ENCODE results near the gene ZBTB42. TPM values are rescaled to one million over a fixed set of nuclear protein-coding genes. Genes with fewer than 3 reads are reported as not detected.

Gene ZBTB42
- polyA plus RNA-seq, 3 donors, result 0.49 to 1.0 (median 0.68) TPM

DNA sequence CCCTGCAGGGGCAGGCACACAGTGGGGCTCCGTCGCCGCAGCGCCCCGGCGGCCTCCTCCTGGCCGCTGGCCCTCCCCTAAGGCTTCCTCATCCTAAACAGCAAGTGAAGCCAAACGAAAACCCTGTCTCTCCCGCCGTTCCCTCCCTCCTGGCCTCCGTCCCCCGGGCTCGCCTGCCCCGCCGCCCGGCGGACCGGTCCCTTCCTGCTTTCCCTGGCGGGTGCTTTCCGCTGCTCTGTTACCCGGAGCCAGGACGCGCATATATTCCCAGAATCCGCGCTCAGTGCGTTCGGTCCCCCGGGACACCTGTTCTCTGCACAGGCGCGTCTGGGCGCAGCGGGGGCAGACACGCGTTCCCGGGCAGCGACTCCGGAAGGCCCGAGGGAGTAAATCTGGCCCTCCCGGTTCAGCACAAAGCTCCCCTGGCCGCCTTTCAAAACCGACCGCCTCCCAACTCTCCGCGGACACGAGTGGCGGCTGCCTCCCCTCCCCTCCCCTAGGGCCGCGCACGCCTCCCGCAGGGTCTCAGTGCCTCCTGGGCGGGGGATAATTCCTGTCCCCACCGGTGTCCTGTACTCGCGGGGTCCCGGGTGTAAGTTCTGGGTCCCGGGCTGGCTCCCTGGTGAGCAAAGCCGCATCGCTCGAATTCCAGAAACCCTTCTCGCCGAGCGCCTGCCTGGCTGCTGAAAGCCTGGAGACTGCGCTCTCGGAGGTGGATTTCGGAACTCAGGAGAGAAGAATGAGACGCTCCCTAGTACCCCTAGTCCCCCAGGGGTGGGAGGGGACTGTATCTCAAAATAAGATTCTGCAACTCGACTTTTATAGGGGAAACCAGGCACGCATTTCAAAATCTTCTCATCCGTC lies 42.8 kb downstream of the ZBTB42 start:
- no peak for DNase-seq
- Histone ChIP-seq H3K4me1 (ENCODE audit: control insufficient read depth in 1 of 2, insufficient read depth in 2 of 2, low read length in 2 of 2) (no peaks in the 10 kb centered on the region), H3K9ac (ENCODE audit: insufficient read depth, low read length, poor library complexity, severe bottlenecking) (no peak overlapping the region), H3K9me3 (replicated peaks in 1 of 2; ENCODE audit: control insufficient read depth in 1 of 2, insufficient read depth in 1 of 2, low read length in 2 of 2) (peaks cover 0 to 9% of the 10 kb centered on the region in 2 donors), H3K27ac (ENCODE audit: low read depth in 1 of 2, low read length in 2 of 2) (no peak overlapping the region), H3K79me2 (ENCODE audit: insufficient read depth, low read length) (no peaks in the 10 kb centered on the region), H4K20me1 (ENCODE audit: insufficient read depth, low read length) (no peaks in the 10 kb centered on the region), H3K4me2 (replicated peaks; ENCODE audit: extremely low read depth, low read length, poor library complexity, severe bottlenecking) (no peak overlapping the region), H3K4me3 (replicated peaks in 1 of 3; ENCODE audit: low read depth in 2 of 3, low read length in 3 of 3) (no peak overlapping the region), H3K36me3 (replicated peaks in 1 of 2; ENCODE audit: control insufficient read depth in 1 of 2, insufficient read depth in 2 of 2, low read length in 2 of 2) (no peaks in the 10 kb centered on the region), H3K27me3 (ENCODE audit: control insufficient read depth in 2 of 2, insufficient read depth in 2 of 2, low read length in 2 of 2) (peaks cover 47 to 62% of the 10 kb centered on the region in 2 donors), H2AFZ (ENCODE audit: insufficient read depth, low read depth, low read length, poor library complexity, severe bottlenecking) (no peak overlapping the region)
- Mint-ChIP-seq H3K9me3 (peaks cover 0 to 6% (median 1%) of the 10 kb centered on the region in 7 donors), H3K4me1 (no peaks in the 10 kb centered on the region), H3K27ac (no peak overlapping the region), H3K27me3 (ENCODE audit: low read depth in 3 of 3) (peaks cover 56 to 88% (median 78%) of the 10 kb centered on the region in 3 donors), H3K36me3 (no peaks in the 10 kb centered on the region), H3K4me3 (peak overlapping the region in 1 of 2 donors; percentile 84)
- intact Hi-C loops (cut with micrococcal nuclease), result no loop called here
- 1% methylated on average over 57 of the region's 69 CpGs for WGBS (ENCODE audit: insufficient coverage)
- no peak for TF ChIP-seq CTCF (IDR thresholded peaks at IDR 0.05)

- H3K27me3 ChIP-seq (ENCODE audit: control insufficient read depth in 2 of 2, insufficient read depth in 2 of 2, low read length in 2 of 2), result peaks cover 47 to 62% of the 10 kb centered on the region in 2 donors
- H3K27ac ChIP-seq (ENCODE audit: low read depth in 1 of 2, low read length in 2 of 2), result no peak overlapping the region
- no peaks in the 10 kb centered on the region for H3K79me2 ChIP-seq (ENCODE audit: insufficient read depth, low read length)
- 11% methylated on average over 24 of the region's 27 CpGs for whole genome bisulfite sequencing (ENCODE audit: insufficient coverage)
- Mint-ChIP-seq H3K4me3 (peak overlapping the region in 1 of 2 donors; percentile 84), H3K9me3 (peaks cover 0 to 6% (median 1%) of the 10 kb centered on the region in 7 donors), H3K27ac (no peak overlapping the region), H3K27me3 (ENCODE audit: low read depth in 3 of 3) (peaks cover 52 to 85% (median 81%) of the 10 kb centered on the region in 3 donors), H3K4me1 (no peaks in the 10 kb centered on the region), H3K36me3 (no peaks in the 10 kb centered on the region)
- no peaks in the 10 kb centered on the region for H3K36me3 ChIP-seq (replicated peaks in 1 of 2; ENCODE audit: control insufficient read depth in 1 of 2, insufficient read depth in 2 of 2, low read length in 2 of 2)
- intact Hi-C loops (cut with micrococcal nuclease), result no loop called here
- peaks cover 0 to 9% of the 10 kb centered on the region in 2 donors for H3K9me3 ChIP-seq (replicated peaks in 1 of 2; ENCODE audit: control insufficient read depth in 1 of 2, insufficient read depth in 1 of 2, low read length in 2 of 2)
- no peak overlapping the region for H3K9ac ChIP-seq (ENCODE audit: insufficient read depth, low read length, poor library complexity, severe bottlenecking)
- H3K4me2 ChIP-seq (replicated peaks; ENCODE audit: extremely low read depth, low read length, poor library complexity, severe bottlenecking), result no peak overlapping the region
- H3K4me1 ChIP-seq (ENCODE audit: control insufficient read depth in 1 of 2, insufficient read depth in 2 of 2, low read length in 2 of 2), result no peaks in the 10 kb centered on the region
- no peak for DNase-seq
- H3K4me3 ChIP-seq (replicated peaks in 1 of 3; ENCODE audit: low read depth in 2 of 3, low read length in 3 of 3), result no peak overlapping the region
- H4K20me1 ChIP-seq (ENCODE audit: insufficient read depth, low read length), result no peaks in the 10 kb centered on the region
- no peak for TF ChIP-seq CTCF (IDR thresholded peaks at IDR 0.05)
- no peak overlapping the region for H2AFZ ChIP-seq (ENCODE audit: insufficient read depth, low read depth, low read length, poor library complexity, severe bottlenecking)
These were observed 43.6 kb downstream of the ZBTB42 start for GRCh38 chr14:104844306-104845032.

Data from CD14-positive monocyte (primary cell).